Trophoblast cell (in vitro differentiated cells and primary cell): ENCODE measurements around the gene PTPRN2.
A peak's percentile ranks its signal among the peaks of the same experiment; 100 is the strongest.

Experiments
- DNase-seq, 2 donors: peaks; one replicate each; pipeline ENCODE4 v3.0.0-alpha.2; 2016
- H2AFZ ChIP-seq: 2 replicates; pipeline ENCODE4 v1.6.1; 2013; ENCODE audit warnings: low read length, moderate library complexity, mild to moderate bottlenecking; ENCODE audit not compliant: insufficient read depth, poor library complexity
- H2AK5ac ChIP-seq: 2 replicates; pipeline ENCODE4 v1.6.1; 2013; ENCODE audit warnings: mild to moderate bottlenecking, low read length
- H2BK120ac ChIP-seq: 2 replicates; pipeline ENCODE4 v1.6.1; 2013; ENCODE audit warnings: low read length, mild to moderate bottlenecking, moderate library complexity; ENCODE audit not compliant: insufficient read depth, poor library complexity
- H2BK12ac ChIP-seq: 2 replicates; pipeline ENCODE4 v1.6.1; 2013; ENCODE audit warnings: mild to moderate bottlenecking, low read length, moderate library complexity
- H2BK5ac ChIP-seq: 2 replicates; pipeline ENCODE4 v1.6.1; 2013; ENCODE audit warnings: low read length, low read depth, moderate library complexity, mild to moderate bottlenecking; ENCODE audit not compliant: poor library complexity
- H3K14ac ChIP-seq: 2 replicates; pipeline ENCODE4 v1.6.1; 2013; ENCODE audit warnings: mild to moderate bottlenecking, low read length
- H3K18ac ChIP-seq: 2 replicates; pipeline ENCODE4 v1.6.1; 2013; ENCODE audit warnings: mild to moderate bottlenecking, low read length
- H3K23ac ChIP-seq: 2 replicates; pipeline ENCODE4 v1.6.1; 2013; ENCODE audit warnings: low read length
- H3K27ac ChIP-seq: 2 replicates; pipeline ENCODE4 v1.5.1; 2013; ENCODE audit warnings: low read depth, mild to moderate bottlenecking, inconsistent platforms, low read length, moderate library complexity
- H3K27me3 ChIP-seq: 2 replicates; pipeline ENCODE4 v1.6.1; 2013; ENCODE audit warnings: inconsistent platforms, mild to moderate bottlenecking, low read length, moderate library complexity; ENCODE audit not compliant: insufficient read depth
- H3K36me3 ChIP-seq, 2 experiments: 1 replicate in 1 of 2; 2 replicates in 1 of 2; pipeline ENCODE4 v1.6.1; 2013; ENCODE audit warnings: low read length in 2 of 2, mild to moderate bottlenecking in 2 of 2, moderate library complexity in 1 of 2; ENCODE audit not compliant: insufficient read depth in 2 of 2, control insufficient read depth in 1 of 2
- H3K4ac ChIP-seq: 2 replicates; pipeline ENCODE4 v1.6.1; 2013; ENCODE audit warnings: low read depth, mild to moderate bottlenecking, low read length, moderate library complexity
- H3K4me1 ChIP-seq, 2 experiments: 1 replicate in 1 of 2; 2 replicates in 1 of 2; pipeline ENCODE4 v1.6.1; 2013; ENCODE audit warnings: low read length in 2 of 2, mild to moderate bottlenecking in 2 of 2, moderate library complexity in 1 of 2; ENCODE audit not compliant: insufficient read depth in 2 of 2, control insufficient read depth in 1 of 2
- H3K4me2 ChIP-seq: 2 replicates; pipeline ENCODE4 v1.6.1; 2013; ENCODE audit warnings: inconsistent platforms, mild to moderate bottlenecking, low read length, moderate library complexity
- H3K4me3 ChIP-seq: 2 replicates; pipeline ENCODE4 v1.5.1; 2013; ENCODE audit warnings: mild to moderate bottlenecking, low read depth, low read length, inconsistent platforms
- H3K79me1 ChIP-seq: one replicate; pipeline ENCODE4 v1.6.1; 2013; ENCODE audit warnings: low read length
- H3K79me2 ChIP-seq: 2 replicates; pipeline ENCODE4 v1.6.1; 2013; ENCODE audit warnings: low read length, mild to moderate bottlenecking; ENCODE audit not compliant: control insufficient read depth, insufficient read depth, poor library complexity
- H3K9ac ChIP-seq: 2 replicates; pipeline ENCODE4 v1.6.1; 2013; ENCODE audit warnings: mild to moderate bottlenecking, low read length
- H3K9me3 ChIP-seq: 2 replicates; pipeline ENCODE4 v1.6.1; 2013; ENCODE audit warnings: low read depth, mild to moderate bottlenecking, control low read depth, inconsistent platforms, low read length; ENCODE audit not compliant: insufficient read depth
- H4K12ac ChIP-seq: 2 replicates; pipeline ENCODE4 v1.6.1; 2013; ENCODE audit warnings: low read depth, mild to moderate bottlenecking, low read length, moderate library complexity
- H4K8ac ChIP-seq: 2 replicates; pipeline ENCODE4 v1.6.1; 2013; ENCODE audit warnings: low read depth, mild to moderate bottlenecking, low read length, moderate library complexity
- H4K91ac ChIP-seq: one replicate; pipeline ENCODE4 v1.6.1; 2013; ENCODE audit warnings: low read depth, mild to moderate bottlenecking, low read length, moderate library complexity
- WGBS: extraction: QIAGEN DNeasy Blood & Tissue Kit; methylation state at CpG from one replicate; pipeline ENCODE4 v1.1.7; 2013; ENCODE audit warnings: missing lambda C conversion rate; ENCODE audit not compliant: insufficient read length, insufficient coverage; ENCODE audit errors: extremely low coverage; 5-methylcytosine and 5-hydroxymethylcytosine counted together

The PTPRN2 gene

DNA sequence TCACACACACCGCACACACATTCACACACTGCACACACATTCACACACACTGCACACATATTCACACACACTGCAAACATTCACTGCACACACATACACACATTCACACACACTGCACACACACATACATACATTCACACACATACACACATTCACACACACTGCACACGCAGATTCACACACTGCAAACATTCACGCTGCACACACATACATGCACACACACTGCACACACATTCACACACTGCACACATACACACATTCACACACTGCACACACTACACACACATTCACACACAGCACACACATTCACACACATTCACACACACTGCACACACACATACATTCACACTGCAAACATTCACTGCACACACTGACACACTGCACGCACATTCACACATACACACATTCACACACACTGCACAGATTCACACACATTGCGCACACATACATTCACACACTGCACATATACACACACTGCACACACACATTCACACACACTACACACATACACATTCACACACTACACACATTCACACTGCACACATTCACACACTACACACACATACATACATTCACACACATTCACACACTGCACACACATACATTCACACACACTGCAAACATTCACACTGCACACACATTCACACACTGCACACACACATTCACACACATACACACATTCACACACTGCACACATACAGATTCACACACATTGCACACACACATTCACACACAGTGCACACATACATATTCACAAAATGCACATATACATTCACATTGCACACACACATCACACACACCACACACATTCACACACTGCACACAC lies 325.1 kb downstream of the PTPRN2 start:
- Histone ChIP-seq H4K8ac (no peak overlapping the region), H3K27me3 (no peaks in the 10 kb centered on the region), H3K23ac (no peak overlapping the region), H2BK5ac (no peak overlapping the region), H4K12ac (no peak overlapping the region), H2AFZ (no peak overlapping the region), H3K18ac (no peak overlapping the region), H3K4me2 (no peak overlapping the region), H4K91ac (no peak overlapping the region), H3K9ac (no peak overlapping the region), H3K79me2 (no peaks in the 10 kb centered on the region), H2BK120ac (no peak overlapping the region), H3K4me1 (no peaks in the 10 kb centered on the region), H2AK5ac (no peak overlapping the region), H3K79me1 (no peaks in the 10 kb centered on the region), H2BK12ac (no peak overlapping the region), H3K4me3 (peak overlapping the region; percentile 54), H3K36me3 (no peaks in the 10 kb centered on the region), H3K9me3 (peaks cover 68% of the 10 kb centered on the region), H3K27ac (no peak overlapping the region), H3K4ac (no peak overlapping the region), H3K14ac (no peak overlapping the region)
- no CpG with 5 or more reads among the region's 5 CpGs for whole genome bisulfite sequencing
- DNase-seq, result no peak

DNA sequence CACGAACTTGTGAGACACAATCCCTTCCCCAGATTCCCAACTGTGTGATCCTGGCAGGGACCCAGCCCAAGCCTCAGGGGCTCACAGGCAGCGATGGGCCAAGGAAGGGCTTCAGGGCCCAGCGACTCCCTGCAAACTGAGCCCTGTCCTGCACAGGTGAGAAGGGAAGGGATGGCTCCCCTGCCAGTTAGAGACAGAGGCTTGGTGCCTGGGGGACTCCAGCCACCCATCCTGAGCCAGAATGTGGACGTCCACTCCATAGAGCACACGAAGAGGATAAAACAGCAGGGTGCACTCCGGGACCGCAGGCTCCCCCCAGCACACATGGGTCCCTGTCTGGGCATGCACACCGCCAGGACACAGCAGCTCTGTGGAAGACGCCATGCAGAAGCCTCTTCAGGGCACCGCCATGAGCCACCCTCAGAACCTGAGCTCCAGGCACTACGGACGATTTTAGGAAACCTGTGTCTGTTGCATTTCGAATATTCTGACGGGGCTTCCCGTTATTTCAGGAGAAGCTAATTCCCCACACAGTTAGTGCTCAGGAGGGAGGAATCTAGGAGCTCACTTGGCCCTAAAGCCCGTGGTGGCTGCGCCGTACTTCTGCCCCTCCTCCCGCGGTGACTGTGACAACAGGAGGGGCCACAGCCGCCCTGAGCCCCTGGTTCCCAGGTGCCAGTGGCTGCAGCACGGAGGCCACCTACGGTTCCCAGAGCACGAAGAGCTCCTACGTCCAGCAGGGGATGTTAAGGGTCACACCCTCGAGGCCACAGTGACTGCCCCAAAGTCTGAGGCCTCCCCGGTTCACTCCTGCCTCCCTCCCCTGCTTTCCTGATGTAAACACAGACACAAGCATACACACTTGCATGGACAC lies 326.0 kb downstream of the PTPRN2 start:
- Histone ChIP-seq H3K18ac (no peak overlapping the region), H3K23ac (no peak overlapping the region), H2BK12ac (no peak overlapping the region), H4K12ac (no peak overlapping the region), H3K4me3 (peak overlapping the region; percentile 10), H2BK120ac (no peak overlapping the region), H3K27me3 (no peaks in the 10 kb centered on the region), H4K91ac (no peak overlapping the region), H3K4me2 (no peak overlapping the region), H3K9me3 (peaks cover 64% of the 10 kb centered on the region), H3K79me2 (no peaks in the 10 kb centered on the region), H3K4ac (no peak overlapping the region), H3K9ac (no peak overlapping the region), H3K27ac (no peak overlapping the region), H3K14ac (no peak overlapping the region), H2AK5ac (no peak overlapping the region), H3K4me1 (no peaks in the 10 kb centered on the region), H3K79me1 (no peaks in the 10 kb centered on the region), H2AFZ (no peak overlapping the region), H2BK5ac (no peak overlapping the region), H4K8ac (no peak overlapping the region), H3K36me3 (no peaks in the 10 kb centered on the region)
- DNase-seq, result no peak
- WGBS, result no CpG with 5 or more reads among the region's 27 CpGs

DNA sequence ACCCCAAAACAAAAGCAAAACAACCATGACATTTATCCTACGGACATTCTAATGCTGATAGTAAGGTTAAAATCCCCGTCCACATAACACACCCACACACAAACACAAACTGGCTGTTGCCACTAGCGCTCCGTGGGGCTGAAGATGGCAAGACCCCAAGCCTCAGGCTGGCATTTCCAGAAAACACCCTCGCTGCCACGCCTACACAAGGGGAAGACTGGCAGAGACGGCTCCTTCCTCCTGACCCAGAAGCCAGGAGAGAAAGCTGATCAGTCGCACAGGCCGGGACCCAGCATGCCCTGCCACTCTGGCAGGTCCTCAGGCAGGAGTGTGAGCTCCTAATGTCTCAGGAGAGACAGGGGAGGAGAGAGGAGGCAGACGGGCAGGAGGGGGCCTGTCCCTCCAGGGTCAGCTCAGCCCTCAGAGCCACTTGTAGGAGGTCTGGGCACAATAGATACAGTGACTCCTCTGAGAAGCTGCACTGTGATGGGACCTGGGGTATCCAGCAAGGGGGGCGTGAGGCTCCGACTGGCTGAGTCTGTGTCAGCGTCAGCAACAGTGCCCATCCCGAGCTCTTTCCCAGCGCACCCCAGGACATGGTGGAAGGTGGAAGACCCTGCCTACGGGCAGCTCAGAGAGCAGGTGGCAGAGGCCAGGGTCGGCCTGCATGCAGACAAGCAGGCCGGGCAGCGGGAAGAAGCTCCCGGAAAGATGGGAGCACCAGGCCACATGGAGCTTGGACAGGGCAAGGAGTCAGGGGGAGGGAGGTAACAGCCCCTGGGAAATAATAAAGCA lies 326.9 kb downstream of the PTPRN2 start:
- Histone ChIP-seq H3K4ac (no peak overlapping the region), H2AFZ (no peak overlapping the region), H2AK5ac (no peak overlapping the region), H3K9me3 (peaks cover 64% of the 10 kb centered on the region), H3K27me3 (no peaks in the 10 kb centered on the region), H3K18ac (no peak overlapping the region), H2BK5ac (no peak overlapping the region), H4K12ac (no peak overlapping the region), H3K23ac (no peak overlapping the region), H3K4me3 (no peak overlapping the region), H3K79me2 (no peaks in the 10 kb centered on the region), H3K27ac (no peak overlapping the region), H2BK12ac (no peak overlapping the region), H3K36me3 (no peaks in the 10 kb centered on the region), H4K8ac (no peak overlapping the region), H3K4me2 (no peak overlapping the region), H3K4me1 (no peaks in the 10 kb centered on the region), H3K14ac (no peak overlapping the region), H2BK120ac (no peak overlapping the region), H3K79me1 (no peaks in the 10 kb centered on the region), H4K91ac (no peak overlapping the region), H3K9ac (no peak overlapping the region)
- DNase-seq, result no peak
- WGBS, result no CpG with 5 or more reads among the region's 20 CpGs

DNA sequence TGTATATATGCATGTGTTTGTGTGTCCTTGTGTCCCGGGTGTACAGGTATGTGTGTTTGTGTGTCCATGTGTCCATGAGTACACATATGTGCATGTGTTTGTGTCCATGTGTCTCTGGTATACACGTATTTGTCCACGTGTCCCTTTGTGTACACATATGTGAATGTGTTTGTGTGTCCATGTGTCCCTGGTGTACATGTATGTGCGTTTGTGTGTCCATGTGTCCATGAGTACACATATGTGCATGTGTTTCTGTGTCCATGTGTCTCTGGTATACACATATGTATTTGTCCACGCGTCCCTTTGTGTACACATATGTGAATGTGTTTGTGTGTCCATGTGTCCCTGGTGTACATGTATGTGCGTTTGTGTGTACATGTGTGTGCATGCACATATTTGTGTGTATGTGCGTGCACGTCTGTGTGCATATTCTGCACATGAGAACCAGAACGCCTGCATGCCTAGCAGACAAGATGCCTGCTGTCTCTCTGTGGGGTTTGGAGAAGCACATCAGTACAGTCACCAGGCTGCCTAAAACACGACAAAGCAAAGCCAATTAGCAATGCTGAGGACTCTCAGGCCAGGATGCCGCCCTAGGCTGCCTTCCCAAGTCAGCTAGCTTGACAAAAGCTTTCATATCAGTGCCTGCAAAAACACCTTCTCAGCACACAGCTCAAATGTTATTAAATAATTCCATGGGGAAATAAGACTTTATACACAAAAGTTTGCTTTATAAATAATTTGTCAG lies 327.8 kb downstream of the PTPRN2 start:
- DNase-seq, result no peak
- Histone ChIP-seq H3K14ac (no peak overlapping the region), H2BK120ac (no peak overlapping the region), H3K4me3 (no peak overlapping the region), H2BK12ac (no peak overlapping the region), H2BK5ac (no peak overlapping the region), H3K9ac (no peak overlapping the region), H3K79me2 (no peaks in the 10 kb centered on the region), H2AK5ac (no peak overlapping the region), H3K4me1 (no peaks in the 10 kb centered on the region), H3K23ac (no peak overlapping the region), H4K8ac (no peak overlapping the region), H3K27ac (no peak overlapping the region), H3K9me3 (peaks cover 60% of the 10 kb centered on the region), H3K4me2 (no peak overlapping the region), H3K18ac (no peak overlapping the region), H3K4ac (no peak overlapping the region), H3K36me3 (no peaks in the 10 kb centered on the region), H2AFZ (no peak overlapping the region), H4K91ac (no peak overlapping the region), H4K12ac (no peak overlapping the region), H3K79me1 (no peaks in the 10 kb centered on the region), H3K27me3 (no peaks in the 10 kb centered on the region)
- no CpG with 5 or more reads among the region's 12 CpGs for WGBS
